ENCODE data around the gene LGALS7B.
"Not testable (repeated sequence)": the region's sequence is repeated elsewhere in the genome, so short reads cannot be mapped to it uniquely, and the experiment has no call there.

LGALS7B gene

DNA sequence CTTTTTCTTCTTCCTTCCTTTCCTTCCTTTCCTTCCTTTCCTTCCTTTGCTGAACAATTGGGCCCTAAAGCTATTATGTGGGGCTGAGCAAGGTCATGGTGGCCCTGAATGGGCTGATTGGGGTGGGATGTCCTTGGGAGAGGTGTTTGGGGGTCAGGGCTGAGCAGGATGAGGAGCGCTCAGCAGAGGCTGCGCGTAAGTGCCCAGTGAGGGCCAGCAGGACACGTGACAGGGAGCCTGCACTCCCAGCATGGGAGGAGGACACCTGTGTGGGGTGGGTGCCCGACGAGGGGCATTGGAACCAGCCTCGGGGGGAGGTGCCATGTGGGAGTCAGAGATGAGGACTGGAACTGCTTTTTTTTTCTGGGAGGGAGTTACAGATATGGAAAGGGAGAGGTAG, 10.3 kb upstream of the LGALS7B start:
- H4K20me1 ChIP-seq (ENCODE audit: insufficient read depth, low read length) = no peaks in the 10 kb centered on the region
- H2AFZ ChIP-seq (ENCODE audit: low read length) = no peak overlapping the region
- no peaks in the 10 kb centered on the region for H3K79me2 ChIP-seq (ENCODE audit: insufficient read depth, low read length)
- H3K27ac ChIP-seq (ENCODE audit: low read depth, low read length, poor library complexity, severe bottlenecking) = no peak overlapping the region
- H3K9ac ChIP-seq (ENCODE audit: low read length) = no peak overlapping the region
- no peaks in the 10 kb centered on the region for H3K9me3 ChIP-seq (ENCODE audit: low read length)
- no peak overlapping the region for H3K4me2 ChIP-seq (ENCODE audit: low read length)
- H3K4me3 ChIP-seq (ENCODE audit: low read depth, low read length, poor library complexity, severe bottlenecking) = no peak overlapping the region
- no peak for TF ChIP-seq EZH2 (IDR thresholded peaks at IDR 0.05; ENCODE audit: borderline replicate concordance, low read length)
- TF ChIP-seq, protein P1, sequence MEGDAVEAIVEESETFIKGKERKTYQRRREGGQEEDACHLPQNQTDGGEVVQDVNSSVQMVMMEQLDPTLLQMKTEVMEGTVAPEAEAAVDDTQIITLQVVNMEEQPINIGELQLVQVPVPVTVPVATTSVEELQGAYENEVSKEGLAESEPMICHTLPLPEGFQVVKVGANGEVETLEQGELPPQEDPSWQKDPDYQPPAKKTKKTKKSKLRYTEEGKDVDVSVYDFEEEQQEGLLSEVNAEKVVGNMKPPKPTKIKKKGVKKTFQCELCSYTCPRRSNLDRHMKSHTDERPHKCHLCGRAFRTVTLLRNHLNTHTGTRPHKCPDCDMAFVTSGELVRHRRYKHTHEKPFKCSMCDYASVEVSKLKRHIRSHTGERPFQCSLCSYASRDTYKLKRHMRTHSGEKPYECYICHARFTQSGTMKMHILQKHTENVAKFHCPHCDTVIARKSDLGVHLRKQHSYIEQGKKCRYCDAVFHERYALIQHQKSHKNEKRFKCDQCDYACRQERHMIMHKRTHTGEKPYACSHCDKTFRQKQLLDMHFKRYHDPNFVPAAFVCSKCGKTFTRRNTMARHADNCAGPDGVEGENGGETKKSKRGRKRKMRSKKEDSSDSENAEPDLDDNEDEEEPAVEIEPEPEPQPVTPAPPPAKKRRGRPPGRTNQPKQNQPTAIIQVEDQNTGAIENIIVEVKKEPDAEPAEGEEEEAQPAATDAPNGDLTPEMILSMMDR (IDR thresholded peaks at IDR 0.05; ENCODE audit: low read length) = no peak
- H3K9me2 ChIP-seq (ENCODE audit: low read depth, low read length) = no peaks in the 10 kb centered on the region
- H3K36me3 ChIP-seq (ENCODE audit: insufficient read depth, low read length) = no peaks in the 10 kb centered on the region
- H3K4me1 ChIP-seq (ENCODE audit: insufficient read depth, low read length, severe bottlenecking) = no peaks in the 10 kb centered on the region
- H3F3A ChIP-seq (ENCODE audit: insufficient read depth, low read length) = no peaks in the 10 kb centered on the region
- peaks cover 7% of the 10 kb centered on the region; the same call in 1 of the 2 replicates for H3K27me3 ChIP-seq (ENCODE audit: insufficient read depth, low read length)

DNA sequence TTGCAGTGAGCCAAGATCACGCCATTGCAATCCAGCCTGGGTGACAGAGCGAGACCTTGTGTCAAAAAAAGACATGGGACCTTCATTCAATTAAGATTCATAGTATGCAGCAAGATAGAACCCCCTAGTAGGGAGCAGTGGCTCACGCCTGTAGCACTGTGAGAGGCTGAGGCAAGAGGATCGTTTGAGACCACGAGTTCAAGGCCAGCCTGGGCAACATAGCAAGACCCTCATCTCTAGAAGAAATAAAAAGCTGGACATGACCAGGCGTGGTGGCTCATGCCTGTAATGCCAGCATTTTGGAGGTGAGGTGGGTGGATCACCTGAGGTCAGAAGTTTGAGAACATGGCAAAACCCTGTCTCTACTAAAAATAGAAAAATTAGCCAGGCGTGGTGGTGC, 8.6 kb upstream of the LGALS7B start:
- Histone ChIP-seq H2AFZ (ENCODE audit: low read length) (no peak overlapping the region), H3K36me3 (ENCODE audit: insufficient read depth, low read length) (no peaks in the 10 kb centered on the region), H3K4me1 (ENCODE audit: insufficient read depth, low read length, severe bottlenecking) (no peaks in the 10 kb centered on the region), H3F3A (ENCODE audit: insufficient read depth, low read length) (no peaks in the 10 kb centered on the region), H3K4me3 (ENCODE audit: low read depth, low read length, poor library complexity, severe bottlenecking) (no peak overlapping the region), H3K27me3 (ENCODE audit: insufficient read depth, low read length) (peaks cover 7% of the 10 kb centered on the region; the same call in 1 of the 2 replicates), H3K9me3 (ENCODE audit: low read length) (no peaks in the 10 kb centered on the region), H3K9ac (ENCODE audit: low read length) (no peak overlapping the region), H3K4me2 (ENCODE audit: low read length) (no peak overlapping the region), H3K27ac (ENCODE audit: low read depth, low read length, poor library complexity, severe bottlenecking) (no peak overlapping the region), H3K79me2 (ENCODE audit: insufficient read depth, low read length) (no peaks in the 10 kb centered on the region), H4K20me1 (ENCODE audit: insufficient read depth, low read length) (no peaks in the 10 kb centered on the region), H3K9me2 (ENCODE audit: low read depth, low read length) (no peaks in the 10 kb centered on the region)
- TF ChIP-seq, protein P1 (IDR thresholded peaks at IDR 0.05; ENCODE audit: low read length) = no peak
- TF ChIP-seq EZH2 (IDR thresholded peaks at IDR 0.05; ENCODE audit: borderline replicate concordance, low read length) = no peak

DNA sequence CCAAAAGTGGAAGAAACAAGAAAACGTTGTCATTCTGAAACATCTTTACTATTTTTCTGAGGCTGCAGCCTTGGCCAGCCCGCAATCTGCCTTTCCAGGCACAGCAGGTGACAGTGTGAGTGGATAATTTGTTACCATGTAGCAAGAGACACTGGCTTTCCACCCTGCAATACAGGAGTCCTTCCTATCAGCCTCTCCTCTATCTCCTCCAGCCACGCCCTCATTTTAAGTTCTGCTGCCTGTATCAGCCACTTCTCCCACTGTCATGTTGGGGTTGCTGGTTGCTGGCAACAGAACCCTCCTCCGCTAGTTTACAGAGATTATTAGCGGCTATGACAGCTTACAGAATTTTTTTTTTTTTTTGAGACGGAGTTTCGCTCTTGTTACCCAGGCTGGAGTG, 7.9 kb upstream of the LGALS7B start:
- Histone ChIP-seq H4K20me1 (ENCODE audit: insufficient read depth, low read length) (no peaks in the 10 kb centered on the region), H3K4me2 (ENCODE audit: low read length) (no peak overlapping the region), H3K79me2 (ENCODE audit: insufficient read depth, low read length) (no peaks in the 10 kb centered on the region), H3K9ac (ENCODE audit: low read length) (no peak overlapping the region), H3K27me3 (ENCODE audit: insufficient read depth, low read length) (peaks cover 7% of the 10 kb centered on the region; the same call in 1 of the 2 replicates), H3F3A (ENCODE audit: insufficient read depth, low read length) (no peaks in the 10 kb centered on the region), H3K27ac (ENCODE audit: low read depth, low read length, poor library complexity, severe bottlenecking) (no peak overlapping the region), H3K36me3 (ENCODE audit: insufficient read depth, low read length) (no peaks in the 10 kb centered on the region), H2AFZ (ENCODE audit: low read length) (no peak overlapping the region), H3K9me3 (ENCODE audit: low read length) (no peaks in the 10 kb centered on the region), H3K4me1 (ENCODE audit: insufficient read depth, low read length, severe bottlenecking) (no peaks in the 10 kb centered on the region), H3K9me2 (ENCODE audit: low read depth, low read length) (no peaks in the 10 kb centered on the region), H3K4me3 (ENCODE audit: low read depth, low read length, poor library complexity, severe bottlenecking) (no peak overlapping the region)
- TF ChIP-seq EZH2 (IDR thresholded peaks at IDR 0.05; ENCODE audit: borderline replicate concordance, low read length) = no peak
- TF ChIP-seq, protein P1 (IDR thresholded peaks at IDR 0.05; ENCODE audit: low read length) = no peak

DNA sequence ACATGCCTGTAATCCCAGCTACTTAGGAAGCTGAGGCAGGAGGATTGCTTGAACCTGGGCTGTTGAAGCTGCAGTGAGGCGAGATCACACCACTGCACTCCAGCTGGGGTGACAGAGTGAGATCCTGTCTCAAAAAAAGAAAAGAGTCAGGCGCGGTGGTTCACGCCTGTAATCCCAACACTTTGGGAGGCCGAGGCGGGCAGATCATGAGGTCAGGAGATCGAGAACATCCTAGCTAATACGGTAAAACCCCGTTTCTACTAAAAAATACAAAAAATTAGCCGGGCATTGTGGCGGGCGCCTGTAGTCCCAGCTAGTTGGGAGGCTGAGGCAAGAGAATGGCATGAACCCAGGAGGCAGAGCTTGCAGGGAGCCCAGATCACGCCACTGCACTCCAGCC, 6.8 kb upstream of the LGALS7B start:
- H3F3A ChIP-seq (ENCODE audit: insufficient read depth, low read length); H3K79me2 ChIP-seq (ENCODE audit: insufficient read depth, low read length); H3K4me2 ChIP-seq (ENCODE audit: low read length): not testable (repeated sequence)

More for the DNA sequence above, 6.8 kb upstream of the LGALS7B start:
- H3K27me3 ChIP-seq (ENCODE audit: insufficient read depth, low read length); H3K27ac ChIP-seq (ENCODE audit: low read depth, low read length, poor library complexity, severe bottlenecking); H3K9me2 ChIP-seq (ENCODE audit: low read depth, low read length); H3K9me3 ChIP-seq (ENCODE audit: low read length); H4K20me1 ChIP-seq (ENCODE audit: insufficient read depth, low read length); H3K4me1 ChIP-seq (ENCODE audit: insufficient read depth, low read length, severe bottlenecking); H3K4me3 ChIP-seq (ENCODE audit: low read depth, low read length, poor library complexity, severe bottlenecking); H2AFZ ChIP-seq (ENCODE audit: low read length); H3K9ac ChIP-seq (ENCODE audit: low read length); H3K36me3 ChIP-seq (ENCODE audit: insufficient read depth, low read length): not testable (repeated sequence)

Data from OCI-LY1 (cell line).